GM12864 (cell line): ENCODE results near the gene NPAS1.

Source experiments
- DNase-seq: peaks from one replicate; pipeline ENCODE4 v3.0.0-alpha.2; 2011; ENCODE audit warnings: low read depth
- H3K4me3 ChIP-seq: 2 replicates; pipeline ENCODE4 v1.5.1; 2011; ENCODE audit warnings: mild to moderate bottlenecking, low read depth, low read length, control low read depth
- CTCF ChIP-seq: IDR thresholded peaks from 2 replicates; pipeline ENCODE4 v1.5.1; 2011; ENCODE audit warnings: low read depth, mild to moderate bottlenecking, moderate library complexity, low read length, control low read depth, inconsistent platforms; ENCODE audit errors: missing control alignments

NPAS1 gene

GRCh38 chr19:47081095-47081494 is 61.5 kb downstream of the NPAS1 start:
- DNase-seq = no peak
- H3K4me3 ChIP-seq = no peak overlapping the region
- TF ChIP-seq CTCF = no peak

- DNase-seq = no peak
- H3K4me3 ChIP-seq = no peak overlapping the region
- TF ChIP-seq CTCF = no peak
These were observed 62.9 kb downstream of the NPAS1 start for GRCh38 chr19:47082493-47082892.

- TF ChIP-seq CTCF = no peak
- no peak for DNase-seq
These were observed 65.3 kb downstream of the NPAS1 start for GRCh38 chr19:47084879-47085439.

GRCh38 chr19:47086280-47086679 is 66.6 kb downstream of the NPAS1 start:
- TF ChIP-seq CTCF = no peak
- no peak overlapping the region for H3K4me3 ChIP-seq
- no peak for DNase-seq

More at GRCh38 chr19:47084879-47085439, 65.3 kb downstream of the NPAS1 start:
- H3K4me3 ChIP-seq = no peak overlapping the region

GRCh38 chr19:47089767-47090350 is 70.2 kb downstream of the NPAS1 start:
- no peak for DNase-seq
- no peak overlapping the region for H3K4me3 ChIP-seq
- no peak for TF ChIP-seq CTCF

GRCh38 chr19:47093254-47093653 is 73.6 kb downstream of the NPAS1 start:
- TF ChIP-seq CTCF = no peak
- H3K4me3 ChIP-seq = no peak overlapping the region
- DNase-seq = no peak

GRCh38 chr19:47093841-47094240 is 74.2 kb downstream of the NPAS1 start:
- H3K4me3 ChIP-seq = no peak overlapping the region; the same call in 1 of the 2 replicates
- TF ChIP-seq CTCF = no peak
- peak; percentile 77 for DNase-seq
